KMS-11 (cell line): ENCODE measurements around the gene DSP.

Source experiments
- H2AFZ ChIP-seq: fragments of 200-600 bp; sonication (generic); 2 replicates; pipeline ENCODE4 v1.6.1; 2016; ENCODE audit warnings: antibody characterized with exemption, mixed run types, low read depth
- H3K27ac ChIP-seq: fragments of 200-600 bp; sonication (generic); 2 replicates; pipeline ENCODE4 v1.6.1; 2016; ENCODE audit warnings: mild to moderate bottlenecking, mixed run types
- H3K27me3 ChIP-seq: fragments of 200-600 bp; sonication (generic); 2 replicates; pipeline ENCODE4 v1.6.1; 2017; ENCODE audit warnings: mild to moderate bottlenecking, low read depth, mixed run types, moderate library complexity; ENCODE audit not compliant: insufficient read depth
- H3K36me3 ChIP-seq: fragments of 200-600 bp; sonication (generic); 2 replicates; pipeline ENCODE4 v1.6.1; 2017; ENCODE audit warnings: mild to moderate bottlenecking, mixed run types; ENCODE audit not compliant: insufficient read depth
- H3K4me1 ChIP-seq: fragments of 200-600 bp; sonication (generic); 2 replicates; pipeline ENCODE4 v1.6.1; 2016; ENCODE audit warnings: mild to moderate bottlenecking, low read depth, mixed run types; ENCODE audit not compliant: poor library complexity, severe bottlenecking
- H3K4me2 ChIP-seq: fragments of 200-600 bp; sonication (generic); 2 replicates; pipeline ENCODE4 v1.7.0; 2016; ENCODE audit warnings: mild to moderate bottlenecking, mixed run types
- H3K4me3 ChIP-seq: fragments of 200-600 bp; sonication (generic); IDR thresholded peaks from 2 replicates; pipeline ENCODE4 v1.6.1; 2017; ENCODE audit warnings: low read depth, low read length, mixed read lengths; ENCODE audit not compliant: insufficient read depth
- H3K79me2 ChIP-seq: fragments of 200-600 bp; sonication (generic); 2 replicates; pipeline ENCODE4 v1.6.1; 2016; ENCODE audit warnings: low read depth, mixed run types; ENCODE audit not compliant: insufficient read depth
- H3K9ac ChIP-seq: fragments of 200-600 bp; sonication (generic); 2 replicates; pipeline ENCODE4 v1.6.1; 2016; ENCODE audit warnings: mild to moderate bottlenecking, mixed run types
- H4K20me1 ChIP-seq: fragments of 200-600 bp; sonication (generic); 2 replicates; pipeline ENCODE4 v1.6.1; 2016; ENCODE audit warnings: mild to moderate bottlenecking, mixed run types; ENCODE audit not compliant: insufficient read depth
- CTCF ChIP-seq: fragments of 200-600 bp; sonication (generic); conservative IDR thresholded peaks from 2 replicates; pipeline ENCODE4 v1.6.1; 2017; ENCODE audit warnings: low read depth, mild to moderate bottlenecking, antibody characterized with exemption, low read length, moderate library complexity, mixed read lengths

DSP gene

GRCh38 chr6:7547315-7547714, 5.8 kb downstream of the DSP start:
- Histone ChIP-seq H3K36me3 (no peaks in the 10 kb centered on the region), H3K4me2 (no peak overlapping the region), H3K79me2 (no peaks in the 10 kb centered on the region), H3K9ac (no peak overlapping the region), H3K27me3 (no peaks in the 10 kb centered on the region), H4K20me1 (no peaks in the 10 kb centered on the region), H3K4me3 (no peak overlapping the region), H2AFZ (no peak overlapping the region), H3K27ac (no peak overlapping the region), H3K4me1 (no peaks in the 10 kb centered on the region)
- no peak for TF ChIP-seq CTCF

DNA sequence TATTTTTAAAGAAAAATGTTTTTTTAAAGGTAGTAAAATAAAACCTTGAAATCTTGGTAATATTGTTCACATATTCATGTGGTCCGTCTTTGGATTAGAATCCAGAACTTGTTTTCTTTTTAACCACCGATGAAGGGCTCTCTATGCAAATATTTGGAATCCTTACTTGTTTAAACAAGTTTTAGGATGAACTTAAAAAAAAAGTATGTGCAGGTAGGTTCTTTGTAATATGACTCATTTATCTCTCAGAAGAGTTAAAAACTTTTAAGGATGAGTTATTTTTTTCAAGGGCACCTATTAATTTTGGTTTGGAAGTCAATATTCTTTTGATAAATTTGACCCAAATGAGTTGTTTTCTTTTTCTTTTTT, 8.9 kb downstream of the DSP start:
- H3K4me3 ChIP-seq = no peak overlapping the region
- no peaks in the 10 kb centered on the region for H3K79me2 ChIP-seq
- no peaks in the 10 kb centered on the region for H4K20me1 ChIP-seq
- H3K9ac ChIP-seq = no peak overlapping the region
- H3K36me3 ChIP-seq = no peaks in the 10 kb centered on the region
- H3K27me3 ChIP-seq = no peaks in the 10 kb centered on the region
- no peak overlapping the region for H3K27ac ChIP-seq
- H3K4me2 ChIP-seq = no peak overlapping the region
- no peaks in the 10 kb centered on the region for H3K4me1 ChIP-seq
- no peak overlapping the region for H2AFZ ChIP-seq
- no peak for TF ChIP-seq CTCF

DNA sequence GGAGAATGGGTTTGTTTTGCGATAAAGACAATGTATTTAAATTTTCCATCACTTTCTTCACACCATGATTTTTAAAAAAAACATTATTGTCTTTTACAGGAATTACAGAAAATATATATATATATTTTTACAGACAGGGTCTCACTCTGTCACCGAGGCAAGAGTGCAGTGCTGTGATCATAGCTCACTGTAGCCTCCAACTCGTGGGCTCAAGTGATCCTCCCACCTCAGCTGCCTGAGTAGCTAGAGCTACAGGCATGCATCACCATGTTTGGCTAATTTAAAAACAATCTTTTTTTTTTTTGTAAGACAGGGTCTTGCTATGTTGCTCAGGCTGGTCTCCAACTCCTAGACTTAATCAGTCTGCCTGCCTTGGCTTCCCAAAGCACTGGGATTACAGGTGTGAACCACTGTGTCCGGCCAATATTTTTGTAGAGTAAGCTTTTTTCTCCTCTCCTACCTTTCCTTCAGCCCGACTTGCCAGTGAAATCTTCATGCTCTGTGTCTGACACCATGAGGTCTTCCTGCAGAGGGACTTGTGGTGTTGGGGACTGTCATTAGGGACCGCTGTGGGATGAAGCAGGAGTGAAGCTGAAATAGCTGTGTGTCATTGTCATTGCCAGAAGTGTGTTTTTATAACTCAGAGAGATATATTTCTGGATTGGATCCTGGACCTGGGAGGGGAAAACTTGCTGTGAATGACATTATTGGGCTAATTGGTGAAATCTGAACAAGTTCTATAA, 13.2 kb downstream of the DSP start:
- no peaks in the 10 kb centered on the region for H3K36me3 ChIP-seq
- H3K27ac ChIP-seq = no peak overlapping the region

DNA sequence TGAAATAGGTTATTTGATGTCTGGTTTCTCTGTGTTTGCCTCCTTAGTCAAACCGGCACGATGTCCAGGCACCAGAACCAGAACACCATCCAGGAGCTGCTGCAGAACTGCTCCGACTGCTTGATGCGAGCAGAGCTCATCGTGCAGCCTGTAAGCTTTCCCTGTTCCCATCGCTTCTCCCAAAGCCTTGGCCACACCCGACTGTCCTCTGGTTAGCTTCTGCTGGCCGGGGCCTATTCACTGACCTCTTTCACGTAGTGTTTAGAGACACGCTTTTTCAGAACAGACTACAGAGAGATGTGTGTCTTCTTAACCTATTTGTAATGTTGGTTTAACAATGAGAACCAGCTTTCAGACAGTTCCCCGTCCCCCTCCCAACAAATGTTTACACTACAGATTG, 14.2 kb downstream of the DSP start:
- Histone ChIP-seq H3K4me1 (no peaks in the 10 kb centered on the region), H3K36me3 (no peaks in the 10 kb centered on the region), H3K4me3 (no peak overlapping the region), H2AFZ (no peak overlapping the region), H3K9ac (no peak overlapping the region), H4K20me1 (no peaks in the 10 kb centered on the region), H3K4me2 (no peak overlapping the region), H3K27me3 (no peaks in the 10 kb centered on the region), H3K79me2 (no peaks in the 10 kb centered on the region), H3K27ac (no peak overlapping the region)
- no peak for TF ChIP-seq CTCF

More for the DNA sequence above, 13.2 kb downstream of the DSP start:
- Histone ChIP-seq H2AFZ (no peak overlapping the region), H3K4me3 (no peak overlapping the region), H3K4me1 (no peaks in the 10 kb centered on the region), H3K4me2 (no peak overlapping the region), H3K9ac (no peak overlapping the region), H3K79me2 (no peaks in the 10 kb centered on the region), H3K27me3 (no peaks in the 10 kb centered on the region), H4K20me1 (no peaks in the 10 kb centered on the region)
- TF ChIP-seq CTCF = no peak
